22Rv1 (cell line): ENCODE results near the gene USP48.

Source experiments
- ZFX ChIP-seq: fragments of 450-650 bp; IDR thresholded peaks from 2 replicates; pipeline ENCODE4 v1.6.1; 2017; ENCODE audit warnings: antibody characterized with exemption, borderline replicate concordance
- TF ChIP-seq, protein P1 (sequence below): fragments of 450-650 bp; IDR thresholded peaks from 2 replicates; pipeline ENCODE4 v1.5.1; 2017; ENCODE audit warnings: mild to moderate bottlenecking

DNA sequence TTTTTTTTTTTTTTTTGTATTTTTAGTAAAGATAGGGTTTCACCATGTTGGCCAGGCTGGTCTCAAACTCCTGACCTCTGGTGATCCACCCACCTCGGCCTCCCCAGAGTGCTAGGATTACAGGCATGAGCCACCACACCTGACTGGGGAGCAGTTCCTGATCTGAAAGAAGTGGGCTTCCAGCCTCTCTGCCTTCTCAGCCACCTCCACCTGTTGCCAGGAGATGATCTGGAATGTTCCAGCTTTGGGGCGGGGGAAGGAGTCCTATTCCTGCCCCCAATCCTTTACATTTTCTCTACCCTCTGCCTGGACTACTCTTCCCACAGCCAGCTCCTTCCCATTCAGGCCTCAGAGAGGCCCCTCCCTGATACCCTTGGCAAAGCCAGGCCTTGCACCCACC, 141.9 kb downstream of the USP48 start:
- TF ChIP-seq, protein P1, sequence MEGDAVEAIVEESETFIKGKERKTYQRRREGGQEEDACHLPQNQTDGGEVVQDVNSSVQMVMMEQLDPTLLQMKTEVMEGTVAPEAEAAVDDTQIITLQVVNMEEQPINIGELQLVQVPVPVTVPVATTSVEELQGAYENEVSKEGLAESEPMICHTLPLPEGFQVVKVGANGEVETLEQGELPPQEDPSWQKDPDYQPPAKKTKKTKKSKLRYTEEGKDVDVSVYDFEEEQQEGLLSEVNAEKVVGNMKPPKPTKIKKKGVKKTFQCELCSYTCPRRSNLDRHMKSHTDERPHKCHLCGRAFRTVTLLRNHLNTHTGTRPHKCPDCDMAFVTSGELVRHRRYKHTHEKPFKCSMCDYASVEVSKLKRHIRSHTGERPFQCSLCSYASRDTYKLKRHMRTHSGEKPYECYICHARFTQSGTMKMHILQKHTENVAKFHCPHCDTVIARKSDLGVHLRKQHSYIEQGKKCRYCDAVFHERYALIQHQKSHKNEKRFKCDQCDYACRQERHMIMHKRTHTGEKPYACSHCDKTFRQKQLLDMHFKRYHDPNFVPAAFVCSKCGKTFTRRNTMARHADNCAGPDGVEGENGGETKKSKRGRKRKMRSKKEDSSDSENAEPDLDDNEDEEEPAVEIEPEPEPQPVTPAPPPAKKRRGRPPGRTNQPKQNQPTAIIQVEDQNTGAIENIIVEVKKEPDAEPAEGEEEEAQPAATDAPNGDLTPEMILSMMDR, result no peak
- no peak for TF ChIP-seq ZFX
